Psoas muscle (tissue), 8 donors: ENCODE results near the gene GNAS-AS1. TPM values are rescaled to one million over a fixed set of nuclear protein-coding genes. Genes with fewer than 3 reads are reported as not detected.
"Not testable (repeated sequence)": the region's sequence is repeated elsewhere in the genome, so short reads cannot be mapped to it uniquely, and the experiment has no call there.

Experiments used
- ATAC-seq, 4 donors: fragments of 200-7000 bp; cut with Tn5 transposase; one replicate each; pipeline ENCODE4 v1.9.1; 2020; ENCODE audit warnings: moderate library complexity in 3 of 4, mild to moderate bottlenecking in 2 of 4
- DNase-seq, 2 donors: peaks; one replicate each; pipeline ENCODE4 v3.0.0-alpha.2; 2020
- H3K27ac ChIP-seq: fragments of 200-600 bp; one replicate; pipeline ENCODE4 v1.8.0; 2022
- H3K27me3 ChIP-seq, 3 donors: fragments of 200-600 bp in 1 of 3; one replicate each; pipeline versions ENCODE4 v1.6.1 to v1.8.0; 2013 to 2022; ENCODE audit warnings: low read length in 2 of 3, mild to moderate bottlenecking in 2 of 3, moderate library complexity in 1 of 3; ENCODE audit not compliant: insufficient read depth in 3 of 3
- H3K36me3 ChIP-seq, 2 donors: fragments of 200-600 bp in 1 of 2; one replicate each; pipeline versions ENCODE4 v1.6.1 to v1.8.0; 2013 to 2022; ENCODE audit warnings: low read depth in 1 of 2, mild to moderate bottlenecking in 1 of 2, moderate library complexity in 1 of 2; ENCODE audit not compliant: insufficient read depth in 1 of 2
- H3K4me1 ChIP-seq: fragments of 200-600 bp; one replicate; pipeline ENCODE4 v1.8.0; 2022
- H3K4me3 ChIP-seq: fragments of 200-600 bp; one replicate; pipeline ENCODE4 v1.8.0; 2022; ENCODE audit warnings: mild to moderate bottlenecking
- H3K9me3 ChIP-seq: fragments of 200-600 bp; one replicate; pipeline ENCODE4 v1.8.0; 2022
- WGBS, 3 donors: extraction: QIAGEN DNeasy Blood & Tissue Kit; methylation state at CpG; one replicate each; pipeline versions ENCODE4 v1.1.6 to v1.1.7; 2013; 5-methylcytosine and 5-hydroxymethylcytosine counted together
- intact Hi-C, 2 donors: fragments of 100-400 bp; cut with DNase I; formaldehyde crosslinking; loops; one replicate each; pipeline versions ENCODE4 v1.11.0 to v1.14.2; 2022
- polyA plus RNA-seq, 3 donors: library from polyadenylated mRNA; stranded (reverse); fragments of 200-250 nt; gene quantifications; one replicate each; pipeline ENCODE4 v1.2.3, GENCODE V29; 2013
- total RNA-seq, 4 donors: library from RNA; stranded (reverse); fragmentation: NEBNext Ultra II Directional in 2 of 4; extraction: Animal tissue kit (Norgen Biotek cat#: 25700) in 2 of 4; gene quantifications; one replicate each; pipeline versions ENCODE4 v1.2.1 to v1.2.4, GENCODE V29; 2021 to 2023
- TF ChIP-seq, protein P1 (sequence below): fragments of 200-600 bp; IDR thresholded peaks from one replicate; pipeline ENCODE4 v1.8.0; 2022; ENCODE audit warnings: antibody characterized with exemption
- donor health status: healthy with polysubstance abuse.
- donor health status: DM: no; HTN: no; CAD: no; lungs with moderate emphysema.
- donor health status: Bipolar disorder and iron deficiency.
- donor health status: healthy.
- donor health status: DM: yes; HTN: yes; CAD: no.
- donor health status: DM: no; HTN: no; CAD: no.
- donor health status: DM: no; HTN: no; CAD: no.
- donor health status: DM: yes; HTN: yes; CAD: no.

GNAS-AS1 gene
- total and polyA plus RNA-seq, 7 donors: 0.03 to 1.0 (median 0.40) TPM; not detected in 1

DNA sequence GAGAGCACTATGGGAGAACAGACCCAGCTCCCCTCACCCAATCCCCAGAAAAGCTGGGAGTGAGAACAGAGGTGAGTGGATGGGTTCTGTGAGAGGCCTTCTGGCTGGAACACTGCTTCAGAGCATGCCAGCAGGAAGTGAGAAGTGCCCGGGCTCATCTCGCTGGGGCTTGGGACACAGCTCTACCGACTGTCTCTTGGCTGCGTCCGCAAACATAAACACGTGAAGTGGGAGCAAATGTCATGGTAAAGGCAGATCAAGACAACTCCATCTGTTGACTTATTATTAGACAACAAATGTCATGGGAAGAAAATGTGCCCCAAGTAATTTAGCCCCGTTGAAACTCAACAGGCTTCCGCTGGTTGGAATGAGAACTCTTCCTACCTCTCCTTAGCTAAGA is 25.9 kb downstream of the GNAS-AS1 start:
- intact Hi-C loops: no loop called here
- H3K27ac ChIP-seq: peak overlapping the region; percentile 57
- H3K36me3 ChIP-seq: no peaks in the 10 kb centered on the region
- H3K4me1 ChIP-seq: peaks cover 43% of the 10 kb centered on the region
- no peaks in the 10 kb centered on the region for H3K9me3 ChIP-seq
- TF ChIP-seq, protein P1, sequence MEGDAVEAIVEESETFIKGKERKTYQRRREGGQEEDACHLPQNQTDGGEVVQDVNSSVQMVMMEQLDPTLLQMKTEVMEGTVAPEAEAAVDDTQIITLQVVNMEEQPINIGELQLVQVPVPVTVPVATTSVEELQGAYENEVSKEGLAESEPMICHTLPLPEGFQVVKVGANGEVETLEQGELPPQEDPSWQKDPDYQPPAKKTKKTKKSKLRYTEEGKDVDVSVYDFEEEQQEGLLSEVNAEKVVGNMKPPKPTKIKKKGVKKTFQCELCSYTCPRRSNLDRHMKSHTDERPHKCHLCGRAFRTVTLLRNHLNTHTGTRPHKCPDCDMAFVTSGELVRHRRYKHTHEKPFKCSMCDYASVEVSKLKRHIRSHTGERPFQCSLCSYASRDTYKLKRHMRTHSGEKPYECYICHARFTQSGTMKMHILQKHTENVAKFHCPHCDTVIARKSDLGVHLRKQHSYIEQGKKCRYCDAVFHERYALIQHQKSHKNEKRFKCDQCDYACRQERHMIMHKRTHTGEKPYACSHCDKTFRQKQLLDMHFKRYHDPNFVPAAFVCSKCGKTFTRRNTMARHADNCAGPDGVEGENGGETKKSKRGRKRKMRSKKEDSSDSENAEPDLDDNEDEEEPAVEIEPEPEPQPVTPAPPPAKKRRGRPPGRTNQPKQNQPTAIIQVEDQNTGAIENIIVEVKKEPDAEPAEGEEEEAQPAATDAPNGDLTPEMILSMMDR: no peak
- H3K27me3 ChIP-seq: no peaks in the 10 kb centered on the region
- WGBS, 3 donors: 32 to 44% (median 33%) methylated on average over 8 of the region's 8 CpGs
- no peak overlapping the region for H3K4me3 ChIP-seq
- ATAC-seq (peak; percentile 34 to 79 (median 69)), DNase-seq (peak in 1 of 2 donors; percentile 75)

DNA sequence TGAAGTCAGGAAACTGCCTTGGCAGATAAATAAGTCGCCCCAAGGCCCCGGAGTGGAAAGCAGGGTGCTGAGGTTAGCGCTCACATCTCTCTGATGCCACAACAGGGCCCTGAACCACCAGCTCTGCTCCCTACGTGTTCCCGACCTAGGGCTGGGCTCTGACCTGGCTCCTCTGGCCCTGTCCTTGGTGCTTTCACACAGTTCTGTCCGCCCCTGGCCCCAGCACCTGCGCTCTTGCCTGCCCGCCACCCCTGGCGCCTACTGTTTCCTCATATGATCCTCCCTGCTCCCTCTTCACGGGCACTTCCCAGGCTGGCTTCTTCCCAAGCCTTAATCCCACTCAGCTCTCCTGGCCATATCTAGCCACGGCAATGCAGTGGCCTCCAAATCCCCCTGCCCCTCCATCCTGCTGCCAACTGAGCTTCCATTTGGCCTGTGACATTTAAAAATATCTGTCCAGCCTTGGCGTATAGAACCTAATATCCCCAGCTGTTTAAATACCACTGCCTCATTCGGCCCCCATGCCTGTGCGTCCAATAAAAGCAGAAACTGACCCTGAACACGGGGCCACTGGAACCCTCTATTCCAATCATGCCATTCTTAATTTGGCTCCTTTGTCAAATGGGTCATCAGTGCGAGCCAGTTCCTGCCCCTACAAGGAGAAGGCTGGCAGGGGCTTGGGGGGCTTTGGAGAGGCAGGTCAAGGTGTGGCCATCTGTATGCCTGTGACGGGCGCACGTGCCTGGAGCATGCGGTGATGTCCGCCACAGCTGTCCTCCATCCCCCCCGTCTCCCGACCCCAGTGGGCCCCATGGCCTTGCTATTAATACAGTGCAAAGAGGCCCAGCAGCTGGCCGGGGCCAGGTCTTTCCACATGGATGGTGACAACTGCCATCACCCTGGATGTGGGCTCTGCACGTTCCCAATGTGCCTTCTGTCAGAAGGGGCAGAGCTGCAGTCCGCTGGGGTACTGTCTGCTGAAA is 27.7 kb downstream of the GNAS-AS1 start:
- intact Hi-C loops: no loop called here
- H3K9me3 ChIP-seq: no peaks in the 10 kb centered on the region
- ATAC-seq: peak in 3 of 4 donors; percentile 25 to 51 (median 37)
- TF ChIP-seq, protein P1: no peak
- no peak overlapping the region for H3K4me3 ChIP-seq
- H3K4me1 ChIP-seq: peaks cover 32% of the 10 kb centered on the region
- 55 to 74% (median 59%) methylated on average over 26 of the region's 26 CpGs for WGBS, 3 donors
- H3K36me3 ChIP-seq: no peaks in the 10 kb centered on the region
- H3K27ac ChIP-seq: no peak overlapping the region
- no peak for DNase-seq
- no peaks in the 10 kb centered on the region for H3K27me3 ChIP-seq

DNA sequence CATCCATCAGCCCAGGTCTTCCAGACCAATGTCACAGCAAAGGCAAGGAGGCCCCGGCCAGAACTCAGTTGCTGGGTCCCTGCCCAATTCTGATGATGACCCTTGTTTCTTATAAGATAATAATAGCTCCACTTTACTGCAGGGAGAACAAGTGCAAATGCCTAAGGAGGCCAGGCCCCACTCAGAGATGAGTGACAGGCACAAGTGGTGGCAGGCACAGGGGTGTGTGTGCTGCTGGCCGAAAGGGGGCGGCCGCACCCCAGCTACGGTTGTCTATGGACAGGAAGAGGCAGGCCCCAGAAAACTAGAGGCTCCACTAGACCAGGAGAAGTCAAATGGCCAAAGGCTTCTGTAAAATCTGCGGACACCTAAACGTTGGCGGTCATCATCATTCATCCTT is 28.6 kb downstream of the GNAS-AS1 start:
- DNase-seq (peak in 1 of 2 donors; percentile 83), ATAC-seq (peak; percentile 79 to 93 (median 86))
- intact Hi-C loops: no loop called here
- TF ChIP-seq, protein P1: peak; percentile 35
- no peak overlapping the region for H3K4me3 ChIP-seq
- H3K27ac ChIP-seq: no peak overlapping the region
- peaks cover 23% of the 10 kb centered on the region for H3K4me1 ChIP-seq
- no peaks in the 10 kb centered on the region for H3K36me3 ChIP-seq
- H3K9me3 ChIP-seq: no peaks in the 10 kb centered on the region
- no peaks in the 10 kb centered on the region for H3K27me3 ChIP-seq
- 44 to 45% (median 45%) methylated on average over 8 of the region's 8 CpGs for WGBS, 3 donors

DNA sequence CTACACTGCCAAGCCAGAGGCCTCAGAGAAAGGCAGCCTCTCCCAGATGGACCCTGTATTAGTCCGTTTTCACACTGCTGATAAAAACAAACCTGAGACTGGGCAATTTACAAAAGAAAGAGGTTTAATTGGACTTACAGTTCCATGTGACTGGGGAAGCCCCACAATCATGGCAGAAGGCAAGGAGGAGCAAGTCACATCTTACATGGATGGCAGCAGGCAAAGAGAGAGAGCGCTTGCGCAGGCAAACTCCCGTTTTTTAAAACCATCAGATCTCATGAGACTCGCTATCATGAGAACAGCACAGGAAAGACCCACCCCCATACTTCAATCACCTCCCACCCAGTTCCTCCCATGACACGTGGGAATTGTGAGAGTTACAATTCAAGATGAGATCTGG is 30.2 kb downstream of the GNAS-AS1 start:
- H3K4me3 ChIP-seq, H3K9me3 ChIP-seq, H3K36me3 ChIP-seq, H3K27me3 ChIP-seq, ATAC-seq, H3K27ac ChIP-seq, intact Hi-C loops, DNase-seq: not testable (repeated sequence)
- WGBS, 3 donors: 91 to 97% (median 92%) methylated on average over 6 of the region's 6 CpGs
- H3K4me1 ChIP-seq: peaks cover 16% of the 10 kb centered on the region

DNA sequence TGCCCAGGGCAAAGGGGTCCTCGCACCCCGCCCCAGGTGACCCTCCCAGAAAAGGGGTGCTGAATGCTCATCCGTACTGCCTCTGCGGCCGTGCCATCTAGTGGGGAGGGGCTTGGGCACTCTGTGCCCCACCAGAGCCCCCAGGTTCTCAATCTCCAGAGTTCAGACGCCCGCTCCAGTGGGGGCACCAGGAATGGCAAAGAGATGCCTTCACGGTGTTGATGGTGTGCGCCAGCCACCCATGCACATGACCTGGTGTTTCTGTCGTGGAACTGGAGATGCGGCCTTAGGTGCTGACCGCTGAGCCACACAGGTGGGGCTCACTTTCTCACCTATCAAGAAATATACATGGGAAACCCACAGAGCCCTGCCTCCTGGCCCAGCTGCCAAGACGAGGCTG is 30.8 kb downstream of the GNAS-AS1 start:
- Histone ChIP-seq H3K27ac (no peak overlapping the region), H3K4me1 (peaks cover 14% of the 10 kb centered on the region), H3K9me3 (no peaks in the 10 kb centered on the region), H3K36me3 (no peaks in the 10 kb centered on the region), H3K27me3 (no peaks in the 10 kb centered on the region), H3K4me3 (no peak overlapping the region)
- intact Hi-C loops: no loop called here
- TF ChIP-seq, protein P1: no peak
- ATAC-seq: no peak
- WGBS, 3 donors: 96 to 98% (median 97%) methylated on average over 13 of the region's 13 CpGs
- no peak for DNase-seq
